Adrenal gland (tissue), 5 donors: ENCODE results near the gene ANKRD33.

Source experiments
- POLR2A ChIP-seq, 2 donors: fragments of 450-650 bp; IDR thresholded peaks; one replicate each; pipeline ENCODE4 v1.6.1; 2017; ENCODE audit warnings: antibody characterized with exemption in 2 of 2, mild to moderate bottlenecking in 2 of 2, moderate library complexity in 1 of 2
- TF ChIP-seq, protein P1 (sequence below), 6 experiments: fragments of 450-650 bp in 4 of 6; fragments of 200-600 bp in 2 of 6; sonication (generic) in 1 of 6; IDR thresholded peaks; 1 replicate in 5 of 6; 2 replicates in 1 of 6; pipeline versions ENCODE4 v1.5.1 to v1.8.0; 2016 to 2021; ENCODE audit warnings: antibody characterized with exemption in 6 of 6, mild to moderate bottlenecking in 2 of 6, moderate library complexity in 1 of 6
- donor health status: DM: no; HTN: no; CAD: no.

GRCh38 chr12:51888316-51889215, 663 bp downstream of the ANKRD33 start:
- no peak for TF ChIP-seq POLR2A (IDR thresholded peaks at IDR 0.05)
- TF ChIP-seq, protein P1, sequence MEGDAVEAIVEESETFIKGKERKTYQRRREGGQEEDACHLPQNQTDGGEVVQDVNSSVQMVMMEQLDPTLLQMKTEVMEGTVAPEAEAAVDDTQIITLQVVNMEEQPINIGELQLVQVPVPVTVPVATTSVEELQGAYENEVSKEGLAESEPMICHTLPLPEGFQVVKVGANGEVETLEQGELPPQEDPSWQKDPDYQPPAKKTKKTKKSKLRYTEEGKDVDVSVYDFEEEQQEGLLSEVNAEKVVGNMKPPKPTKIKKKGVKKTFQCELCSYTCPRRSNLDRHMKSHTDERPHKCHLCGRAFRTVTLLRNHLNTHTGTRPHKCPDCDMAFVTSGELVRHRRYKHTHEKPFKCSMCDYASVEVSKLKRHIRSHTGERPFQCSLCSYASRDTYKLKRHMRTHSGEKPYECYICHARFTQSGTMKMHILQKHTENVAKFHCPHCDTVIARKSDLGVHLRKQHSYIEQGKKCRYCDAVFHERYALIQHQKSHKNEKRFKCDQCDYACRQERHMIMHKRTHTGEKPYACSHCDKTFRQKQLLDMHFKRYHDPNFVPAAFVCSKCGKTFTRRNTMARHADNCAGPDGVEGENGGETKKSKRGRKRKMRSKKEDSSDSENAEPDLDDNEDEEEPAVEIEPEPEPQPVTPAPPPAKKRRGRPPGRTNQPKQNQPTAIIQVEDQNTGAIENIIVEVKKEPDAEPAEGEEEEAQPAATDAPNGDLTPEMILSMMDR (IDR thresholded peaks at IDR 0.05), result no peak
